ENCODE measurements around the gene CBX8. TPM values are rescaled to one million over a fixed set of nuclear protein-coding genes. Genes with fewer than 3 reads are reported as not detected.

The CBX8 gene
- total and polyA plus RNA-seq, 2 donors from 2014 or later: 3.5 to 6.2 TPM

DNA sequence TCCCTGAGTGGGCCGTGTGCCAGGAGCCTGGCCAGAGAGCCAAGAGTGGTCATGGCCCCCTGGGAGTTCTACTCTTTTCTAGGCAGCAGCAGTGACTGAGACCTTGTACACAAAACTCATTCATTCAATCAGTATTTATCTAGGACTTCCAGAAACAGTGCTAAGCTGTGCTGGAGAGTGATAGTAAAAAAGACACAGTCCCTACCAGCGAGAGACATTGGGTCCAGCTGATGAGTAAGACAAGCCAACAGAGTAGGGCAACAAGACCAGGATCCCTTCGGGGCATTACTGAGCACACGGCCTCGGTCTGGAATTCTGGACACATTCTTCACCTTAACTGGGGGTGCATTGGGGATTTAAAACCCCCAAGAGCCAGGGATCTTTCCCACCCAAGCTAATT is 22.2 kb upstream of the CBX8 start:
- DNase-seq (no peak), FAIRE-seq (no peak)
- no peaks in the 10 kb centered on the region for H3K36me3 ChIP-seq (ENCODE audit: control insufficient read depth in 2 of 3, insufficient read depth in 3 of 3, low read length in 3 of 3)
- intact Hi-C loops (cut with DNase I): no loop called here
- H3K9ac ChIP-seq (ENCODE audit: low read length in 3 of 3): no peak overlapping the region
- peaks cover 17% of the 10 kb centered on the region for H3K27me3 ChIP-seq (ENCODE audit: control insufficient read depth, insufficient read depth, low read length)
- no peak overlapping the region for H3K27ac ChIP-seq (ENCODE audit: low read depth in 2 of 2, low read length in 2 of 2)
- H3K4me3 ChIP-seq (ENCODE audit: low read length in 3 of 3): no peak overlapping the region
- H3K4me1 ChIP-seq (ENCODE audit: control insufficient read depth in 2 of 3, insufficient read depth in 2 of 3, low read depth in 1 of 3, low read length in 3 of 3): no peaks in the 10 kb centered on the region
- TF ChIP-seq, protein P1, sequence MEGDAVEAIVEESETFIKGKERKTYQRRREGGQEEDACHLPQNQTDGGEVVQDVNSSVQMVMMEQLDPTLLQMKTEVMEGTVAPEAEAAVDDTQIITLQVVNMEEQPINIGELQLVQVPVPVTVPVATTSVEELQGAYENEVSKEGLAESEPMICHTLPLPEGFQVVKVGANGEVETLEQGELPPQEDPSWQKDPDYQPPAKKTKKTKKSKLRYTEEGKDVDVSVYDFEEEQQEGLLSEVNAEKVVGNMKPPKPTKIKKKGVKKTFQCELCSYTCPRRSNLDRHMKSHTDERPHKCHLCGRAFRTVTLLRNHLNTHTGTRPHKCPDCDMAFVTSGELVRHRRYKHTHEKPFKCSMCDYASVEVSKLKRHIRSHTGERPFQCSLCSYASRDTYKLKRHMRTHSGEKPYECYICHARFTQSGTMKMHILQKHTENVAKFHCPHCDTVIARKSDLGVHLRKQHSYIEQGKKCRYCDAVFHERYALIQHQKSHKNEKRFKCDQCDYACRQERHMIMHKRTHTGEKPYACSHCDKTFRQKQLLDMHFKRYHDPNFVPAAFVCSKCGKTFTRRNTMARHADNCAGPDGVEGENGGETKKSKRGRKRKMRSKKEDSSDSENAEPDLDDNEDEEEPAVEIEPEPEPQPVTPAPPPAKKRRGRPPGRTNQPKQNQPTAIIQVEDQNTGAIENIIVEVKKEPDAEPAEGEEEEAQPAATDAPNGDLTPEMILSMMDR (IDR thresholded peaks at IDR 0.05; ENCODE audit: borderline replicate concordance, extremely low read depth, insufficient read depth): no peak
- no peaks in the 10 kb centered on the region for H3K9me3 ChIP-seq (ENCODE audit: control insufficient read depth in 2 of 3, insufficient read depth in 1 of 3, low read length in 3 of 3)

DNA sequence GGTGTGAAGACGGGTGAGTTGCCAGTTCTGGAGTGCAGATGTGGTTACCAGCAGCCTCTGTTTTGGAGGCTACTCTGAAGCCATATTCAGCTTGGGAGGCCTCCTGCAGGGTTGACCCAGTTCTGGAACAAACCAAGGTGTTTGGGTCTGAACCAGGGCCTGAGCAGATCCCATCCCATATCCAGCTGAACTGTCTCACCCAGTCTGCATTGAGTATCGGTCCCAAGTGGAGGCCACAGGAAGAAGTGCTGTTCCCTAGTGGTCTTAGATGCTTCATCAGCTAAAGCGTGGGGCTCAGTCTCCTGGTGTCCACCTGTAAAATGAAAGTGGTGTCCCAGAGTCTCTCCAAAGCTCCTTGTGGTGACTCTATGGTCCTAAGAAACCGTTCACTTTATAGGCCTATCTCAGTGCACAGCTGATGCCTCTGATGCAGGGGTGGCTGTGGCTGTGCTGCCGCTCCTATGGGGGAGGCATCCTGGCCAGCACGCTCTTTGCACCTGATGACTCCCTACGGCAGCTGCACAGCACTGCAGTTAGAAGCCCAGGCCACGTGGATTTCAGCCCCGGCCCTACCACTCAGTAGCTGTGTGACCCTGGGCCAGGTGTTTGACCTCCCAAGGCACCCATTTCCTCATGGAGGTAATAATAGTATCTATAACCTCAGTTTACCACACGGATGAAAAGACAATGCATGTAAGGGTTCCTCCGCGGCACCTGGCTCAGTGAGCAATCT is 21.3 kb upstream of the CBX8 start:
- no peaks in the 10 kb centered on the region for H3K9me3 ChIP-seq (ENCODE audit: control insufficient read depth in 2 of 3, insufficient read depth in 1 of 3, low read length in 3 of 3)
- DNase-seq (no peak), FAIRE-seq (no peak)
- H3K36me3 ChIP-seq (ENCODE audit: control insufficient read depth in 2 of 3, insufficient read depth in 3 of 3, low read length in 3 of 3): no peaks in the 10 kb centered on the region
- H3K4me3 ChIP-seq (ENCODE audit: low read length in 3 of 3): no peak overlapping the region
- H3K27me3 ChIP-seq (ENCODE audit: control insufficient read depth, insufficient read depth, low read length): peaks cover 17% of the 10 kb centered on the region
- intact Hi-C loops (cut with DNase I): no loop called here
- no peak overlapping the region for H3K27ac ChIP-seq (ENCODE audit: low read depth in 2 of 2, low read length in 2 of 2)
- H3K4me1 ChIP-seq (ENCODE audit: control insufficient read depth in 2 of 3, insufficient read depth in 2 of 3, low read depth in 1 of 3, low read length in 3 of 3): no peaks in the 10 kb centered on the region
- TF ChIP-seq, protein P1 (IDR thresholded peaks at IDR 0.05; ENCODE audit: borderline replicate concordance, extremely low read depth, insufficient read depth): no peak
- no peak overlapping the region for H3K9ac ChIP-seq (ENCODE audit: low read length in 3 of 3)

- Histone ChIP-seq H3K27ac (ENCODE audit: low read depth in 2 of 2, low read length in 2 of 2) (no peak overlapping the region), H3K36me3 (ENCODE audit: control insufficient read depth in 2 of 3, insufficient read depth in 3 of 3, low read length in 3 of 3) (no peaks in the 10 kb centered on the region), H3K9me3 (ENCODE audit: control insufficient read depth in 2 of 3, insufficient read depth in 1 of 3, low read length in 3 of 3) (no peaks in the 10 kb centered on the region), H3K4me3 (ENCODE audit: low read length in 3 of 3) (no peak overlapping the region), H3K27me3 (ENCODE audit: control insufficient read depth, insufficient read depth, low read length) (peaks cover 29% of the 10 kb centered on the region), H3K4me1 (ENCODE audit: control insufficient read depth in 2 of 3, insufficient read depth in 2 of 3, low read depth in 1 of 3, low read length in 3 of 3) (peaks cover 0 to 8% (median 0%) of the 10 kb centered on the region in 3 donors), H3K9ac (ENCODE audit: low read length in 3 of 3) (no peak overlapping the region)
- DNase-seq (peak in 1 of 5 donors; percentile 65), FAIRE-seq (no peak)
- TF ChIP-seq, protein P1 (IDR thresholded peaks at IDR 0.05; ENCODE audit: borderline replicate concordance, extremely low read depth, insufficient read depth): no peak
- intact Hi-C loops (cut with DNase I): no loop called here
These were observed 19.1 kb upstream of the CBX8 start for GRCh38 chr17:79815836-79816461.

All from kidney (tissue), 14 donors.